Thoracic aorta (tissue), 2 donors: ENCODE measurements around the gene TBCE. TPM values are rescaled to one million over a fixed set of nuclear protein-coding genes. Genes with fewer than 3 reads are reported as not detected.
"Not testable (repeated sequence)": the region's sequence is repeated elsewhere in the genome, so short reads cannot be mapped to it uniquely, and the experiment has no call there.

Experiments used
- ATAC-seq: fragments of 150-250 bp; one replicate; pipeline ENCODE4 v1.8.0; 2017; ENCODE audit warnings: low read depth; ENCODE audit not compliant: insufficient number of reproducible peaks, low FRiP score
- DNase-seq: peaks from one replicate; pipeline ENCODE4 v3.0.0-alpha.2; 2020; ENCODE audit warnings: low spot score
- H3K27ac ChIP-seq, 2 donors: fragments of 200-600 bp; sonication (generic); 1 replicate in 1 of 2; 2 replicates in 1 of 2; pipeline ENCODE4 v1.5.1; 2016; ENCODE audit warnings: mild to moderate bottlenecking in 2 of 2, moderate library complexity in 2 of 2
- H3K27me3 ChIP-seq: fragments of 200-600 bp; sonication (generic); replicated peaks from 2 replicates; pipeline ENCODE4 v1.6.0; 2016; ENCODE audit warnings: mild to moderate bottlenecking; ENCODE audit not compliant: insufficient read depth
- H3K36me3 ChIP-seq: fragments of 200-600 bp; sonication (generic); one replicate; pipeline ENCODE4 v1.5.1; 2016
- H3K4me1 ChIP-seq, 2 donors: fragments of 200-600 bp; sonication (generic); 1 replicate in 1 of 2; 2 replicates in 1 of 2; pipeline versions ENCODE4 v1.5.1 to v1.6.0; 2016; ENCODE audit warnings: low read depth in 2 of 2, mild to moderate bottlenecking in 1 of 2; ENCODE audit not compliant: control insufficient read depth in 1 of 2
- H3K4me3 ChIP-seq: fragments of 200-600 bp; sonication (generic); 2 replicates; pipeline ENCODE4 v1.5.1; 2016; ENCODE audit warnings: mild to moderate bottlenecking
- H3K9me3 ChIP-seq: fragments of 200-600 bp; sonication (generic); 2 replicates; pipeline ENCODE4 v1.5.1; 2016
- total RNA-seq, 2 donors: library from RNA; depleted of rRNA; stranded (reverse); fragments of >200 nt; gene quantifications; one replicate each; pipeline versions ENCODE4 v1.1.0 to v1.2.3, GENCODE V29; 2016
- TF ChIP-seq, protein P1 (sequence below): fragments of 200-600 bp; sonication (generic); IDR thresholded peaks from one replicate; pipeline ENCODE4 v1.5.1; 2019; ENCODE audit warnings: antibody characterized with exemption

The TBCE gene
- total RNA-seq, 2 donors from 2014 or later, result 16.9 to 30.1 TPM

DNA sequence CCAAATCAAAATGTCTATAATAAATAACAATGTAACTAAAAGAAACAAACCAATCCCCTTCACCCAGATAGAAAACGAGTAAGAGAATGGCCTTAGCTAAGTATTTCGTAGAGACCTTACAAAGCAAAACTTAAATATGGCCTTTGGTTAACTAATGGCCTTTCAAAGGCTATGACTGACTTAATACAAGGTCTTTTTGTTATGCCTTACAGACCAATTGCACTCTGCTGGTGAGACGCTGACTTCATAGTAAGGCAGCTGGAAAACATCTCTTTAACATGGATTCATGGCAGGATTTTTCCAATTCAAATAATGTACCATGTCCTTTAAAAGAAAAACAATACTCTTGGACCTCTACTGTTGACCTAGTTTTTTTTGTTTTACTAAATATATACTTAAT lies 15.8 kb upstream of the TBCE start:
- Histone ChIP-seq H3K4me3 (no peak overlapping the region), H3K27ac (no peak overlapping the region), H3K36me3 (no peaks in the 10 kb centered on the region), H3K9me3 (no peaks in the 10 kb centered on the region), H3K27me3 (no peaks in the 10 kb centered on the region), H3K4me1 (no peaks in the 10 kb centered on the region)
- DNase-seq, result no peak
- no peak for ATAC-seq
- TF ChIP-seq, protein P1, sequence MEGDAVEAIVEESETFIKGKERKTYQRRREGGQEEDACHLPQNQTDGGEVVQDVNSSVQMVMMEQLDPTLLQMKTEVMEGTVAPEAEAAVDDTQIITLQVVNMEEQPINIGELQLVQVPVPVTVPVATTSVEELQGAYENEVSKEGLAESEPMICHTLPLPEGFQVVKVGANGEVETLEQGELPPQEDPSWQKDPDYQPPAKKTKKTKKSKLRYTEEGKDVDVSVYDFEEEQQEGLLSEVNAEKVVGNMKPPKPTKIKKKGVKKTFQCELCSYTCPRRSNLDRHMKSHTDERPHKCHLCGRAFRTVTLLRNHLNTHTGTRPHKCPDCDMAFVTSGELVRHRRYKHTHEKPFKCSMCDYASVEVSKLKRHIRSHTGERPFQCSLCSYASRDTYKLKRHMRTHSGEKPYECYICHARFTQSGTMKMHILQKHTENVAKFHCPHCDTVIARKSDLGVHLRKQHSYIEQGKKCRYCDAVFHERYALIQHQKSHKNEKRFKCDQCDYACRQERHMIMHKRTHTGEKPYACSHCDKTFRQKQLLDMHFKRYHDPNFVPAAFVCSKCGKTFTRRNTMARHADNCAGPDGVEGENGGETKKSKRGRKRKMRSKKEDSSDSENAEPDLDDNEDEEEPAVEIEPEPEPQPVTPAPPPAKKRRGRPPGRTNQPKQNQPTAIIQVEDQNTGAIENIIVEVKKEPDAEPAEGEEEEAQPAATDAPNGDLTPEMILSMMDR, result no peak

- H3K36me3 ChIP-seq, result no peaks in the 10 kb centered on the region
- ATAC-seq, result no peak
Observed at GRCh38 chr1:235351898-235352297, 15.3 kb upstream of the TBCE start.

DNA sequence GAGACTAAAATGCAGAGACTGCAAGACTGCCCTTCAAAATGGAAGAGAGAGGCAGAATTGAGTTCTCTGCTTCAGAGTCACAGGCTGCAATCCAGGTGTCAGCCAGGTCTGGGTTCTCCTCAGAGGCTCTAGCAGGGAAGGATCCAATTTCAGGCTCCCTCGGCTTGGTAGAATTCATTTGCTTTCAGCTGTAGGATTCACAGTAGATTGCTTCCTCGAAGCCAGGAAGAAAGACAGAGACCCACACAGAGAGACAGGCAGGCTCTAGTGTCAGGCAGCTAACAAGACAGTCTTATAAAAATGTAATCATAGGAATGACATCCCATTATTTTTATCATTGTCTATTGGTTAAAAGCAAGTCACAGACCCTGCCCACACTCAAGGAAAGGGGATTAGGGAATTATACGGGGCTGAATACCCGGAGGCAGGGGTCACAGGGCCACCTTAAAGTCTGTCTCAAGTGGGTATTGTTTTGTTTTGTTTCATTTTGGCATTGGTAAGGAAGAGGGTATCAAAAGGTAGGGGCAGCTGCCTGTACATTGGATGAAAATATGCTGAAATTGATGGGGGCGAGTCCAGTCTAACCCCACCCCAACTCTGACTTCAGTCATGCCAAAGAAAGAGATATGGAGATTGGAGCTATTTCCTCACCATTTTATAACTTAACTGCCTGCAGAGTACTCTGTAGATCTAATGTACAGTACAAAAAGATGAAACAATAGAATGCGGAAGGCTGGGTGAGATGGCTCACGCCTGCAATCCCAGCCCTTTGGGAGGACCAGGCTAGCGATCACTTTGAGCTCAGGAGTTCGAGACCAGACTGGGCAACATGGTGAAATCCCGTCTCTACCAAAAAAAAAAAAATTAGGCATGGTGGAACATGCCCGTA lies 9.5 kb upstream of the TBCE start:
- no peaks in the 10 kb centered on the region for H3K9me3 ChIP-seq
- no peaks in the 10 kb centered on the region for H3K36me3 ChIP-seq
- no peaks in the 10 kb centered on the region for H3K4me1 ChIP-seq
- DNase-seq, result no peak
- H3K4me3 ChIP-seq, result no peak overlapping the region
- no peaks in the 10 kb centered on the region for H3K27me3 ChIP-seq
- TF ChIP-seq, protein P1, result no peak
- no peak for ATAC-seq
- no peak overlapping the region for H3K27ac ChIP-seq

More at GRCh38 chr1:235351898-235352297, 15.3 kb upstream of the TBCE start:
- TF ChIP-seq, protein P1, result no peak
- Histone ChIP-seq H3K4me1 (no peaks in the 10 kb centered on the region), H3K27me3 (no peaks in the 10 kb centered on the region), H3K4me3 (no peak overlapping the region), H3K9me3 (no peaks in the 10 kb centered on the region), H3K27ac (no peak overlapping the region)
- no peak for DNase-seq

- Histone ChIP-seq H3K36me3 (no peaks in the 10 kb centered on the region), H3K27me3 (no peaks in the 10 kb centered on the region), H3K4me1 (no peaks in the 10 kb centered on the region), H3K9me3 (no peaks in the 10 kb centered on the region), H3K27ac (no peak overlapping the region), H3K4me3 (no peak overlapping the region)
- DNase-seq (no peak), ATAC-seq (no peak)
- TF ChIP-seq, protein P1, result no peak
Observed at GRCh38 chr1:235358899-235359298, 8.3 kb upstream of the TBCE start.

DNA sequence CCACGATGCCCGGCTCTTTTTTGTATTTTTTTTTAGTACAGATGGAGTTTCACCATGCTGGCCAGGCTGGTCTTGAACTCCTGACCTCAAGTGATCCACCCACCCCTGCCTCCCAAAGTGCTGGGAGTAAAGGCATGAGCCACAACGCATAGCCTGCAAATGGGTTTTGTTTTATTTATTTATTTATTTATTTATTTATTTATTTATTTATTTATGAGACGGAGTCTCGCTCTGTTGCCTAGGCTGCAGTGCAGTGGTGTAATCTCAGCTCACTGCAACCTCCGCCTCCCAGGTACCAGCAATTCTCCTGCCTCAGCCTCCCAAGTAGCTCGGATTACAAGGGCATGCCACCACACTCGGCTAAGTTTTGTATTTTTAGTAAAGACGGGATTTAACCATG lies 3.0 kb upstream of the TBCE start:
- H3K27ac ChIP-seq, H3K4me1 ChIP-seq, H3K9me3 ChIP-seq, H3K27me3 ChIP-seq, H3K36me3 ChIP-seq, H3K4me3 ChIP-seq, DNase-seq, ATAC-seq: not testable (repeated sequence)
